Thoracic aorta endothelial cell (primary cell): Measurements from ENCODE around the gene PTPN14. TPM values are rescaled to one million over a fixed set of nuclear protein-coding genes. Genes with fewer than 3 reads are reported as not detected.

Experiments used
- total RNA-seq: library from RNA; depleted of rRNA; stranded (reverse); fragments of >200 nt; gene quantifications from 2 replicates; pipeline ENCODE4 v1.2.3, GENCODE V29; 2012

The PTPN14 gene
- total RNA-seq = 116 and 153 TPM in 2 replicates

GRCh38 chr1:214551436-214552173, at the start of gene PTPN14:
Gene PTPN14, minus strand, starts transcription at chr1:214551602. Its CDS starts 86,799 bp downstream, at chr1:214464803.

Other genes with a start within 250 kb of the PTPN14 start
- gene CENPF, start 51.6 kb upstream of the PTPN14 start, total RNA-seq = 64.0 and 117 TPM in 2 replicates